HG03439 (cell line): ENCODE results near the gene PMM2.
"Not testable (repeated sequence)": the region's sequence is repeated elsewhere in the genome, so short reads cannot be mapped to it uniquely, and the experiment has no call there.

Experiments used
- ATAC-seq: cut with Tn5 transposase; IDR thresholded peaks from one replicate; pipeline ENCODE4 v1.9.1; 2021; ENCODE audit warnings: mild to moderate bottlenecking, moderate library complexity; ENCODE audit not compliant: unreplicated experiment

PMM2 gene

GRCh38 chr16:8781797-8782196 lies 15.8 kb upstream of the PMM2 start:
- ATAC-seq = no peak

- ATAC-seq = no peak
Observed at GRCh38 chr16:8782673-8783072, 15.0 kb upstream of the PMM2 start.

GRCh38 chr16:8785408-8785807 lies 12.2 kb upstream of the PMM2 start:
- ATAC-seq = no peak

- ATAC-seq = not testable (repeated sequence)
Observed at GRCh38 chr16:8786316-8786715, 11.3 kb upstream of the PMM2 start.

- no peak for ATAC-seq
Observed at GRCh38 chr16:8788578-8789172, 9.0 kb upstream of the PMM2 start.

- ATAC-seq = no peak
Observed at GRCh38 chr16:8795091-8795490, 2.5 kb upstream of the PMM2 start.

GRCh38 chr16:8795818-8796217 lies 1.8 kb upstream of the PMM2 start:
- no peak for ATAC-seq

GRCh38 chr16:8796469-8797363 lies 923 bp upstream of the PMM2 start:
- no peak for ATAC-seq

- ATAC-seq = peak; percentile 10
Observed at GRCh38 chr16:8798174-8798527, 512 bp downstream of the PMM2 start.

- no peak for ATAC-seq
Observed at GRCh38 chr16:8798535-8799157, 1.0 kb downstream of the PMM2 start.

GRCh38 chr16:8801701-8802100 lies 4.1 kb downstream of the PMM2 start:
- ATAC-seq = no peak

GRCh38 chr16:8803733-8804132 lies 6.1 kb downstream of the PMM2 start:
- ATAC-seq = not testable (repeated sequence)

GRCh38 chr16:8804313-8804712 lies 6.7 kb downstream of the PMM2 start:
- ATAC-seq = no peak

GRCh38 chr16:8806272-8806983 lies 8.8 kb downstream of the PMM2 start:
- no peak for ATAC-seq

GRCh38 chr16:8807189-8807588 lies 9.6 kb downstream of the PMM2 start:
- no peak for ATAC-seq

GRCh38 chr16:8808009-8808408 lies 10.4 kb downstream of the PMM2 start:
- no peak for ATAC-seq

- ATAC-seq = no peak
Observed at GRCh38 chr16:8808613-8809353, 11.1 kb downstream of the PMM2 start.

GRCh38 chr16:8812162-8812843 lies 14.7 kb downstream of the PMM2 start:
- no peak for ATAC-seq

- ATAC-seq = no peak
Observed at GRCh38 chr16:8814095-8814806, 16.6 kb downstream of the PMM2 start.
